HEK293T (cell line): ENCODE data around the gene BAIAP2L1.

ENCODE experiments used
- ARNT ChIP-seq: fragments of 450-650 bp; IDR thresholded peaks from 2 replicates; pipeline ENCODE4 v1.6.1; 2017; ENCODE audit warnings: mild to moderate bottlenecking
- BHLHE40 ChIP-seq: fragments of 450-650 bp; IDR thresholded peaks from 2 replicates; pipeline ENCODE4 v1.6.1; 2016; ENCODE audit warnings: mild to moderate bottlenecking, moderate library complexity, borderline replicate concordance
- ELF4 ChIP-seq: fragments of 450-650 bp; IDR thresholded peaks from 2 replicates; pipeline ENCODE4 v1.6.1; 2017; ENCODE audit warnings: antibody characterized with exemption
- FOXA1 ChIP-seq: fragments of 450-650 bp; IDR thresholded peaks from 2 replicates; pipeline ENCODE4 v1.6.1; 2016; ENCODE audit warnings: mild to moderate bottlenecking
- FOXK2 ChIP-seq: fragments of 450-650 bp; IDR thresholded peaks from 2 replicates; pipeline ENCODE4 v1.6.1; 2016; ENCODE audit warnings: mild to moderate bottlenecking
- FOXM1 ChIP-seq: fragments of 450-650 bp; IDR thresholded peaks from 2 replicates; pipeline ENCODE4 v1.6.1; 2017; ENCODE audit warnings: mild to moderate bottlenecking, borderline replicate concordance
- HDGF ChIP-seq: fragments of 450-650 bp; IDR thresholded peaks from 2 replicates; pipeline ENCODE4 v1.6.1; 2017; ENCODE audit warnings: antibody characterized with exemption, borderline replicate concordance
- LEF1 ChIP-seq: fragments of 450-650 bp; IDR thresholded peaks from 2 replicates; pipeline ENCODE4 v1.6.1; 2017; ENCODE audit warnings: mild to moderate bottlenecking, borderline replicate concordance
- NFRKB ChIP-seq: fragments of 450-650 bp; IDR thresholded peaks from 2 replicates; pipeline ENCODE4 v1.6.1; 2016; ENCODE audit warnings: mild to moderate bottlenecking, moderate library complexity
- PKNOX1 ChIP-seq: fragments of 450-650 bp; IDR thresholded peaks from 2 replicates; pipeline ENCODE4 v1.6.1; 2016
- SP1 ChIP-seq: fragments of 450-650 bp; IDR thresholded peaks from 2 replicates; pipeline ENCODE4 v1.6.1; 2017
- SUZ12 ChIP-seq: fragments of 450-650 bp; IDR thresholded peaks from 2 replicates; pipeline ENCODE4 v1.6.1; 2016; ENCODE audit warnings: mild to moderate bottlenecking
- TARDBP ChIP-seq: fragments of 450-650 bp; IDR thresholded peaks from 2 replicates; pipeline ENCODE4 v1.6.1; 2016
- ZNF384 ChIP-seq: fragments of 450-650 bp; IDR thresholded peaks from 2 replicates; pipeline ENCODE4 v1.6.1; 2016

GRCh38 chr7:98334081-98334480, 66.8 kb downstream of the BAIAP2L1 start:
- TF ChIP-seq FOXM1 (no peak), NFRKB (no peak), LEF1 (no peak), ELF4 (no peak), SUZ12 (no peak), ZNF384 (no peak), PKNOX1 (no peak), FOXA1 (no peak), FOXK2 (no peak), ARNT (no peak), SP1 (no peak), TARDBP (no peak), HDGF (no peak), BHLHE40 (no peak)
